CD4-positive, alpha-beta T cell (primary cell): ENCODE measurements around the gene CGNL1. TPM values are rescaled to one million over a fixed set of nuclear protein-coding genes. Genes with fewer than 3 reads are reported as not detected.

ENCODE experiments used
- ATAC-seq: fragments of 200-7000 bp; cut with Tn5 transposase; one replicate; pipeline ENCODE4 v1.10.0; 2022; ENCODE audit warnings: mild to moderate bottlenecking; ENCODE audit not compliant: poor library complexity
- CTCF ChIA-PET: fragments of 350-600 bp; sonication (Branson Sonifier 250); formaldehyde crosslinking; loops from one replicate; lab custom pipeline; 2021; ENCODE audit warnings: antibody characterized with exemption, inconsistent platforms; lab: Charles Lee
- POLR2A ChIA-PET: fragments of 350-600 bp; sonication (Branson Sonifier 250); formaldehyde crosslinking; loops from one replicate; lab custom pipeline; 2021; ENCODE audit warnings: antibody characterized with exemption, inconsistent platforms; lab: Charles Lee
- DNase-seq, 14 experiments: peaks; one replicate each; pipeline ENCODE4 v3.0.0-alpha.2; 2013 to 2020; ENCODE audit warnings: mixed read lengths in 2 of 14
- H3K27ac ChIP-seq, 2 donors: one replicate each; pipeline versions ENCODE4 v1.5.1 to v1.7.0; 2013; ENCODE audit warnings: low read length in 2 of 2, low read depth in 1 of 2, mild to moderate bottlenecking in 1 of 2
- H3K27me3 ChIP-seq, 2 experiments: 1 replicate in 1 of 2; 2 replicates in 1 of 2; pipeline versions ENCODE4 v1.6.1 to v1.7.0; 2013; ENCODE audit warnings: low read length in 2 of 2, control low read depth in 1 of 2, mild to moderate bottlenecking in 1 of 2, moderate library complexity in 1 of 2; ENCODE audit not compliant: insufficient read depth in 2 of 2, control insufficient read depth in 1 of 2
- H3K36me3 ChIP-seq: one replicate; pipeline ENCODE4 v1.6.1; 2013; ENCODE audit warnings: low read length, control low read depth; ENCODE audit not compliant: insufficient read depth
- H3K4me1 ChIP-seq: one replicate; pipeline ENCODE4 v1.6.1; 2013; ENCODE audit warnings: low read length, control low read depth; ENCODE audit not compliant: insufficient read depth
- H3K4me3 ChIP-seq: one replicate; pipeline ENCODE4 v1.5.1; 2013; ENCODE audit warnings: mild to moderate bottlenecking, low read length, moderate library complexity
- H3K9me3 ChIP-seq, 2 experiments: 1 replicate in 1 of 2; 2 replicates in 1 of 2; pipeline versions ENCODE4 v1.6.1 to v1.7.0; 2013; ENCODE audit warnings: low read length in 2 of 2, mild to moderate bottlenecking in 2 of 2, control low read depth in 1 of 2, moderate library complexity in 1 of 2; ENCODE audit not compliant: control insufficient read depth in 1 of 2, insufficient read depth in 1 of 2
- H3K27ac Mint-ChIP-seq: one replicate; pipeline ENCODE4 v1.8.0; 2020; ENCODE audit warnings: mixed read lengths
- H3K27me3 Mint-ChIP-seq: one replicate; pipeline ENCODE4 v1.8.0; 2021; ENCODE audit warnings: mixed read lengths
- H3K36me3 Mint-ChIP-seq: one replicate; pipeline ENCODE4 v1.8.0; 2021; ENCODE audit warnings: low read depth, mixed read lengths
- H3K4me1 Mint-ChIP-seq: one replicate; pipeline ENCODE4 v1.8.0; 2021; ENCODE audit warnings: low read depth, mixed read lengths
- H3K4me3 Mint-ChIP-seq: one replicate; pipeline ENCODE4 v1.8.0; 2020; ENCODE audit warnings: mild to moderate bottlenecking, mixed read lengths
- H3K9me3 Mint-ChIP-seq: one replicate; pipeline ENCODE4 v1.8.0; 2020; ENCODE audit warnings: mixed read lengths
- CTCF ChIP-seq: fragments of 200-600 bp; IDR thresholded peaks from one replicate; pipeline ENCODE4 v1.8.0; 2022; ENCODE audit warnings: antibody characterized with exemption, mild to moderate bottlenecking
- intact Hi-C, 2 experiments: fragments of 100-400 bp; cut with DNase I in 1 of 2; cut with micrococcal nuclease in 1 of 2; formaldehyde crosslinking; loops; one replicate each; pipeline versions ENCODE4 v1.15.1 to v1.9.0; 2023 to 2025; cut with DNase I, micrococcal nuclease
- total RNA-seq, 174 experiments: library from RNA in 2 of 174; stranded (reverse) in 2 of 174; gene quantifications; one replicate each; pipeline ENCODE4 v1.2.3 and lab custom pipeline; 2021 to 2026

The CGNL1 gene
- total RNA-seq, 2 experiments from 2014 or later = not detected

- no peak for TF ChIP-seq CTCF
These were observed 15.2 kb downstream of the CGNL1 start for GRCh38 chr15:57391537-57391936.

GRCh38 chr15:57393061-57393460 is 16.8 kb downstream of the CGNL1 start:
- Histone ChIP-seq H3K36me3 (no peaks in the 10 kb centered on the region), H3K9me3 (no peaks in the 10 kb centered on the region), H3K4me1 (no peaks in the 10 kb centered on the region), H3K27ac (no peak overlapping the region), H3K4me3 (no peak overlapping the region), H3K27me3 (no peaks in the 10 kb centered on the region)
- Mint-ChIP-seq H3K27ac (no peak overlapping the region), H3K27me3 (peaks cover 9% of the 10 kb centered on the region), H3K9me3 (peaks cover 2% of the 10 kb centered on the region), H3K4me3 (no peak overlapping the region), H3K36me3 (no peaks in the 10 kb centered on the region), H3K4me1 (no peaks in the 10 kb centered on the region)
- intact Hi-C loops = no loop called here
- ChIA-PET CTCF (no interaction called here), POLR2A (no interaction called here)
- no peak for TF ChIP-seq CTCF
- no peak for DNase-seq
- no peak for ATAC-seq

More at GRCh38 chr15:57391537-57391936, 15.2 kb downstream of the CGNL1 start:
- CTCF ChIA-PET = interaction anchor here (1.1 kb wide), 1 partner anchor 8 kb away, joined by 3 read pairs; no protein-coding TSS in a partner anchor
- peaks cover 2% of the 10 kb centered on the region for H3K9me3 Mint-ChIP-seq
- Histone ChIP-seq H3K36me3 (no peaks in the 10 kb centered on the region), H3K27me3 (no peaks in the 10 kb centered on the region), H3K4me1 (no peaks in the 10 kb centered on the region), H3K9me3 (no peaks in the 10 kb centered on the region), H3K27ac (no peak overlapping the region), H3K4me3 (no peak overlapping the region)
- intact Hi-C loops = no loop called here
- peaks cover 4% of the 10 kb centered on the region for H3K27me3 Mint-ChIP-seq
- no peak for DNase-seq
- POLR2A ChIA-PET = no interaction called here
- H3K27ac Mint-ChIP-seq = no peak overlapping the region
- ATAC-seq = no peak
- no peak overlapping the region for H3K4me3 Mint-ChIP-seq
- H3K4me1 Mint-ChIP-seq = no peaks in the 10 kb centered on the region
- no peaks in the 10 kb centered on the region for H3K36me3 Mint-ChIP-seq

- no peaks in the 10 kb centered on the region for H3K4me1 Mint-ChIP-seq
- Histone ChIP-seq H3K4me1 (no peaks in the 10 kb centered on the region), H3K27ac (no peak overlapping the region), H3K36me3 (no peaks in the 10 kb centered on the region), H3K27me3 (no peaks in the 10 kb centered on the region), H3K4me3 (no peak overlapping the region), H3K9me3 (no peaks in the 10 kb centered on the region)
- H3K27ac Mint-ChIP-seq = no peak overlapping the region
- intact Hi-C loops = no loop called here
- H3K36me3 Mint-ChIP-seq = no peaks in the 10 kb centered on the region
- ATAC-seq = no peak
- no peak overlapping the region for H3K4me3 Mint-ChIP-seq
- no peak for TF ChIP-seq CTCF
- H3K9me3 Mint-ChIP-seq = peaks cover 1% of the 10 kb centered on the region
- H3K27me3 Mint-ChIP-seq = peaks cover 11% of the 10 kb centered on the region
- no peak for DNase-seq
- POLR2A ChIA-PET = no interaction called here
- CTCF ChIA-PET = no interaction called here
These were observed 19.0 kb downstream of the CGNL1 start for GRCh38 chr15:57395292-57395691.
